Measurements from ENCODE around the gene MRGPRF.

DNA sequence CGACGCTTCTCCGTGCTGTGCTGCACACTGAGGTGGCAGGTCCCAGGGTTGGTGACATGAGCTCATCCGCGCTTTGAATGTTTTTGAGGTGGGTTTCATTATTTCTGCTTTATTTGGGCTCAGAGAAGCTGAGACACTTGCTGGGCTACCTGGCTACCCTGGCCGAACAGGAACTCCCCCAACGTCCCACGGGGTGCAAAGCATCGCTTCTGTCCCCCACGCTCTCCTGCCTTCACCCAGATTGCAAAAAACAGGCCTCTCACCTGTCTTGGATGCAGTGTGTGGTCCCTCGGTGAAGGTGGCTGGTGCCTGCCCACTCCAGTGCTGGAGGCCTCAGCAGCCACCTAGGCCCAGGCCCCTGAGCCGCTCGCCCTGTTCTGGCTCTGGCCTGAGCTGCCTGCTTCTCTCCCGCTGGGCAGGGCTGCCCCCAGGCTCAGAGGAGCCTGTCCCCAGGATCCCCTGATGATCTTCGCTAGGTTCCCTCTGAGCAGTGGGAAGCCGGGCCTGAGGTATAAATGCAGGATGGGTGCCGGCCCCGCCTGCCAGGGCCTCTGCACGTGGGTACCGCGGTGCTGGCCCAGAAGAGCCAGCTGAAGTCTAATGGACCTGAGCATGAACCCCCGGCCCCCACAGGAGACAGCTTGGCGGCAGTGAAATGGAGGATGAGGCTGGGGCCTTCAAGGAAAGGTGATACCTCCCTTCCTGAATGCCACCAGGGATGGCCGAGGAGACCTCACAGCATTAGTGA lies 16.5 kb downstream of the MRGPRF start:
- TF ChIP-seq POLR2A (IDR thresholded peaks at IDR 0.05; ENCODE audit: low read length) (no peak), GATA1 (IDR thresholded peaks at IDR 0.05; ENCODE audit: low read depth, low read length) (no peak)
